ENCODE measurements around the gene PADI1.
A peak's percentile ranks its signal among the peaks of the same experiment; 100 is the strongest.

Gene PADI1

DNA sequence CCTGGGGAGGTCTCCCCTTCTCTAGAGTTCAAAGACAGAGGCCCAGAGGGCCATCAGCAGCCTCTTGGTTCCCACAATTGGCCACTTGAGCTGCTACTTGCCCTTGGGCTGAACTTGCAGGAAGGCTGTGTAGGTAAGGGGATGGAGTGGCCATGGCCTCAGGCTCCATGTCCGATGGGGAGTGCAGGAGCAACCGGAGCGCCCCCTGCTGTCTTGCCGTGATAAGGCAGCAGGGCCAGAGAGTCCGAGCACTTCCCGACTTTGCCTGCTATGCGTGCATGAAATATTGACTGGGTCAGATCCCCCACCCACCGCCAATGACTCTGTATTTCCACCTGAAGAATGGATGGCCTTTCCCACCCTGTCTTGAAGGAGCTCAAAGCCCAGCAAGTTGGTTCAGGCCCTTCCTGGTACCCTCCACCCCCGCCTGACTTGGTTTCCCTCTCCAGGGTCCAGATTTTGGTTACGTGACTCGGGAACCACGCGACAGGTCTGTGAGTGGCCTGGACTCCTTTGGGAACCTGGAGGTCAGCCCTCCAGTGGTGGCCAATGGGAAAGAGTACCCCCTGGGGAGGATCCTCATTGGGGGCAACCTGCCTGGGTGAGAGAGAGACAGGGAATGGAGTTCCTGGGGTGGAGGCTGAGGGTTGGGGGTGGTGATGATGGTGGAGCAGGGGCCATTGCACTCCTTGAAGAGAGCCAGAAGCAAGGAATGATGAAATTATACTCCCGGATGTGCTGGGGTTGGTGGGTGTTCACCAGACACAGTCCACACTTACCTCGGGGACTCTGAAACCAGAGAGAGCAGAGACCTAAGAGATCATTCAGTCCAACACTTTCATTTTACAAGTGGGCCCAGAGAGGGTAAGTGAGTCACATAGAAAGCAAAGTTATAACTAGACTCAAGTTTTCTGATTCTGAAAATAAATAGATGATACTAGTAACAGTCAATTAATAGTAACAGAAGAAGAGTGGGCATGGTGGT is 69.5 kb downstream of the PADI1 start:
- peak; percentile 51 for DNase-seq

DNA sequence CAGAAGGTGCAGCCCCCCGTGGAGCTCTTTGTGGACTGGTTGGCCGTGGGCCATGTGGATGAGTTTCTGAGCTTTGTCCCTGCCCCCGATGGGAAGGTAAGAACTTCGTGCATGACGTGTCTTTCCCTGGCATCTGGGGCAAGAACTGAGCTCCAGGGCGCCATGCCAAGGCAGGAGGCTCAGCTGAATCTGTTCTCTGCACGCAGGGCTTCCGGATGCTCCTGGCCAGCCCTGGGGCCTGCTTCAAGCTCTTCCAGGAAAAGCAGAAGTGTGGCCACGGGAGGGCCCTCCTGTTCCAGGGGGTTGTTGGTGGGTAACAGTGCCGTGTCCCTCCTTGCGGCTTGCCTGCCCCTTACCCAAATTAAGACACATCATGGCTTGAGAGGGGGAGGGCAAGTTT is 71.6 kb downstream of the PADI1 start:
- peak; percentile 29 for DNase-seq

DNA sequence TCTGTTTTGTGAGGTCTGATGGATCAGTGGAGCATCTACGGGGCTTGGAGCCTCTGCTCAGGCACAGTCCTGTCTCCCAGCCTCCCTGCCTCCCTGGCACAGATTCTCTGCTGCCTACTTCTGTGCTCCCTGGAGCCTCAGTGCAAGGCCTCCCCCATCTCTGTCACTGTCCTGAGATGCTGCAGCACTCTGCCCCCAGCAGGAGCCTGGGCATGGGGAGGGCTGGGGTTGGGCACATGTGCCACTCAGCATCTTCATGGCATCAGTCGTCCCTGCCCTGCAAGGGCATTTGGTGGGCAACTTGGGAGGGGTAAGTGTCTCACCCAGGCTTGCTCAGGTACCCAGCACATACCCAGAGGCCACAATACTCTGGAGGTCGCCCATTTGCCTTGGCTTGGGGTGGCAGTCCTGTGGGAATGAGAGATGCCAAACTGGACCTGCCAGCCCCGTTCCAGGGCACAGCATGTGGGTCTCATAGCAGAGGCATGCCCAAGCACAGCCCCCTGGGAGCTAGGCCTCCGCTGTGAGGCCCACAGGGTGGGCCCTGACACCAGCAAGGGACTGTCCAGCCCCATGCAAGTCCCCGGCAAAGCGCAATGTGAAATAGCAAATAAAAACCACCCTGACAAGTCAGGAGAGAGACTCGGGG is 72.7 kb downstream of the PADI1 start:
- DNase-seq, result no peak

DNA sequence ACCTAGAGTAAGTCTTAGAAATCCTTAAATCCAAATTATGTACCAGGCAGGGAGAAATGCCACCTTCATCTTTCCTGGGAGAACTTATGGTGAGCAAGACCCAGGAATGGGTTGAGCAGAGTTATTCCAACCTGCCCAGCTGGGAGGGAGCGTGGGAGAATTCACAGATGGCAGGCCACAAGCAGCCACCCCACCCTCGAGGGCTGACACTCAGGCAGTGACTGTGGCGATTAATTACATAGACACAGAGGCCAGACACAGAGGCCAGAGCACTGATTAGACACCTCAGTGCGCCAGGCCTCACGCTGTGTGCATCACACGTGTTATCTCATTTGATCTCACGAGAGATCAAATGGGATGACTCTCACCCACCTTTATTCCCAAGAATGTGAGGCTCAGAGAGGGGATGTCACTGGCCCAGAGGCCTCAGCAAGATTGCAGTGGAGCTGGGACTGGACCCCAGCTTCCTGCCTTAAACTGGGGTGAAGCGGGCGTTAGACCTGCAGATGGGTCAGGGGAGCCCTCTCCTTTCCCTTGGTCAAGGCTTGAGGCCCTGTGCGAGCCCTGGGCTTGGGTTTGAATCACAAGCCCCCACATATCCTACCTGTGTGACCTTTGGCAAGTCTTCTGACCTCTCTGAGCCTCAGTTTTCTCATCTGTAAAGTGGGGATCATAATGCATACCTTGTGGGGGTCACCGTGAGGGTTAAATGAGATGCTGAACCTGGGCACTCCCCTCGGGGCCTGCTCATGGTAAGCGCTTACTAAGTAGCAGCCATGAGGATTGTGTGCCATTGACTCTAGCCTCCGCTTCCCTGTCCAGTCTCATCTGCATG is 74.3 kb downstream of the PADI1 start:
- DNase-seq, result no peak

DNA sequence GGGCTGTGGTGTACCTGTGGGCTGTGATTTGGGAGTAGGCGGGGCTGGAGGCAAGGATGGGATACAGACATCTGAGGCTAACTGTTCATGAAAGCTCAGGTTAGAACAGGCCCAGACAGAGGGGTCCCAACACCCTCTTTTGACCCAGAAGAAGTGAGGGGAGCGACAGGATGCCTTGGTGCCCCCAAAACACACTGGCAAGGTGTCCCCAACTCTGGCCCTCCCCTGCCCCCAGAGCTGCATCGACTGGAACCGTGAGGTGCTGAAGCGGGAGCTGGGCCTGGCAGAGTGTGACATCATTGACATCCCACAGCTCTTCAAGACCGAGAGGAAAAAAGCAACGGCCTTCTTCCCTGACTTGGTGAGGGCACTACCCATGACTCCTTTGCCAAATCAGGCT is 75.5 kb downstream of the PADI1 start:
- DNase-seq, result no peak

DNA sequence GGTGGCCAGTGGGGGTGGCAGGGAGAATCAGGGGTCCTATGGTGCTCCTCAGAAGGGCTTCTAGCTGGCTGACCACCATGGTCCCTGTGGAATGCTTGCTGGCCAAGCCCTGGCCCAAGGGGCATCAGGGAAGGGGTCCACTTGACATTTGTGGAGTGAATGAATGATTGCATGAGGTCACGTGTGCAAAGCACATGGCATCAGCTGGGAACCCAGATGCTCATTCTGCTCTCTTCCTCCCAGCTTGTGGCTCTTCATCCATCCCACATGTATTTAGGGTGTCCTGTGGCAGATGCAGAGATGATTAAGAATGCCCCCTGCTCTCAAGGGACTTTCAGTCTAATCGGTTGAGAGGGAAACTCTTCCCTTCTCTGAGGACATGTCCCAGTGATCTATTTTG is 76.0 kb downstream of the PADI1 start:
- DNase-seq, result no peak

DNA sequence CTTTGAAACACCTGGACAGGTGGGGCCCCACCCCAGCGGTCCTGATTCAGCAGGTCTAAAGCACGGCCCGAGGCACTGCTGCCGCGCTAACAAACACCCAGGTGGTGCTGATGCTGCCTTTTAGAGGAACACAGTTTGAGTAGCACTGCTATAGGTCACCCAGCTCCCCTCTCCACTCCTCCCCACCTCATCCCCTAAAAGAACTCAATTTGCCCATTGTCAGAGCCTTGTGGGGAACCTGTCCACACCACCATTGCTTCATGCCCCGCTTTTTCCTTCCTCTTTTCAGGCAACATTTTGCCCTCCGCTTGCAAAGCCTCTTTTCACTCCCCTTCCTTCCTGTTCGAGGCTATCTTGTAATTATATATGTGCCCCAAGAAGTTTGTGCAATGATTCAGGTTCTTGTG is 76.8 kb downstream of the PADI1 start:
- DNase-seq, result no peak

DNA sequence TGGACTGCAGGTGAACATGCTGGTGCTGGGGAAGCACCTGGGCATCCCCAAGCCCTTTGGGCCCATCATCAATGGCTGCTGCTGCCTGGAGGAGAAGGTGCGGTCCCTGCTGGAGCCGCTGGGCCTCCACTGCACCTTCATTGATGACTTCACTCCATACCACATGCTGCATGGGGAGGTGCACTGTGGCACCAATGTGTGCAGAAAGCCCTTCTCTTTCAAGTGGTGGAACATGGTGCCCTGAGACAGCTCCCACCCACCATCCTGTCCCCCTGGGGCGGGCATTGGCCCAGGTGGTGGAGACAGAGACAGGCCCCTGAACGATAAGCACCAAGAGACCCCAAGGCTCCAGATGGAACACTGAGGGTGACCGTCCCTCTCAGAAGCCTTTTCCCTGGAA is 77.9 kb downstream of the PADI1 start:
- no peak for DNase-seq

DNA sequence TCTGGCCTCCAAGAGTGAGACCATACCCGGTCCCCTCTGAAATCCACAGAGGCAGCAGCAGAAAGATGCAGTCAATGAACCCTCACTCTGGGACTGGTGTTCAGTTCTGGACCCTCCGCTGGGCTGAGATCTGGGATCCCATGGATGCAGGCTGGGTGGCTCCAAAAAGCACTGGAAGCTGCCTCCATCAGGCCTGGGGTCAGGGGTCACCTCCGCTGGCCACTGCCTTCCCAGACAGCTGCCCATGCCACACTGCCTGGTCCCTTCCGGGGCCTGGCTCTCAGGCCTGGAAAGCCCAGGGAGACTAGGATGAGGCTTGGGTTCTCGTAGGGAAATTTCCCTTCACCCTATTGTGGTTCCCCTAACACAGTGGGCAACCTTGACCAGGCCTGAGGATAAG is 81.7 kb downstream of the PADI1 start:
- DNase-seq, result no peak

DNA sequence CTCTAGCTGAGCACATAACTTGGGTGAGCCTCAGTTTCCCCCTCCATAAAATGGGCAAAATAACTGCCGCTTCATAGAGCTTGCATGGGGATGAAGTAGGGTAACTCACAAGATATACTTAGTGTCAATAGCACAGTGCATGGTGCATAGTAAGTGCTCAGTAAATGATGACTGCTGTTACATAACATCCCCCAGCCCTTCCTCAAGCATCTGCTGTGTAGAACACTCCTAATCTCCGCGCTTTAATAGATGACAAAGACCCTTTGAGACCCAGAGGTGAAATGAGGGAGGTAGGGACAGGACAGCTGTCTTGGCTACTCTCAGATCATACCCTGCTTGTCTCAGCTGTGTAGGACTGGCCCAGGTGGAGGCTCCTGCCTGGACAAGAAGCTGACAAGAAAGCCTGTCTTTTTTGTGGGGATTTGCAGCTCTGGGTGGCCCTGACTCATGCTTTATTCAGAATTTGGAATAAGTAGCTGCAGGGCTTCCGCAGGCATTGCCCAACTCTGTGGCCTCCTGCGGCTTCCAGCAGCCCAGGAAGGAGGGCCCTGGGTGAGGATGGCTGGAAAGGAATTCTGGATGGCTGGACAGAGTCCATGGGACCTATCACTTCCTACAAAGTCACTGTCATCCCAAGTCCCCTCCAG is 82.3 kb downstream of the PADI1 start:
- peak; percentile 85 for DNase-seq

DNA sequence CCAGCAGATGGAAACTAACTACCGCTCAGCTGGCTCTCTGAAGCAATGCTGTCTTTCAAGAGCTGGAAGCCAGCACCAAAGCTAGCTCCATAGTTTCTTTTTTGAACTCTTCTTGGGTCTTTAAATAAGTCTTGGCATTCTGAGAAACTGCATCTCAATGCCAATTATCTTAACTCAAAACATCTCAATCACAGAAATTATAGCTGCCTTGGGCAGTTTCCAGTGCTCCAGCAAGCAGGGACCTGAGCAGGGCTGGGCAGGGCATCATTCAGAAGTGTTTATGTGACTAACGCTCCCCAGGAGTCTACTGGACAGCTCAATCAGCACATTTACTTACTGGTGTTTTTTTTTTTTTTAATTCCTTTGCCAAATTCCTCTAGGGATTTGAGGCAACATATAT is 84.8 kb downstream of the PADI1 start:
- DNase-seq, result peak; percentile 72

DNA sequence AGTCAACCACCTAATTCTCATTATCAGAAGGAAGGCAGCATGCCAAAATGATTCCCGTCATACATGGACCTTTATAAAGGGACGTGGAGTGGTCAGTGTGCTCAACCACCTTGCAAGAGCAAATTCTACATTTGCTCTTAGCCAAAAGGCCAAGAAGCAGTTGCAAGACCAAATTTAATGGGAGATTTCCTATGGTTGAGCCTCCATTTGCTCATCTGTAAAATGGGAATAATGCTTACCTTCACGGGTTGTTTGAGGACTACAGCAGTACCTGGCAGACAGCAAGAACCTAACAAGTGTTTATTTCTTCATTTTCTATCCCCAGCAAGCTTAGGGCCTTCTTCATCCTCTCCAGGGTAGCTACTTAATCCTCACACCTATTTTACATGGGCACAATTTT is 85.6 kb downstream of the PADI1 start:
- no peak for DNase-seq

DNA sequence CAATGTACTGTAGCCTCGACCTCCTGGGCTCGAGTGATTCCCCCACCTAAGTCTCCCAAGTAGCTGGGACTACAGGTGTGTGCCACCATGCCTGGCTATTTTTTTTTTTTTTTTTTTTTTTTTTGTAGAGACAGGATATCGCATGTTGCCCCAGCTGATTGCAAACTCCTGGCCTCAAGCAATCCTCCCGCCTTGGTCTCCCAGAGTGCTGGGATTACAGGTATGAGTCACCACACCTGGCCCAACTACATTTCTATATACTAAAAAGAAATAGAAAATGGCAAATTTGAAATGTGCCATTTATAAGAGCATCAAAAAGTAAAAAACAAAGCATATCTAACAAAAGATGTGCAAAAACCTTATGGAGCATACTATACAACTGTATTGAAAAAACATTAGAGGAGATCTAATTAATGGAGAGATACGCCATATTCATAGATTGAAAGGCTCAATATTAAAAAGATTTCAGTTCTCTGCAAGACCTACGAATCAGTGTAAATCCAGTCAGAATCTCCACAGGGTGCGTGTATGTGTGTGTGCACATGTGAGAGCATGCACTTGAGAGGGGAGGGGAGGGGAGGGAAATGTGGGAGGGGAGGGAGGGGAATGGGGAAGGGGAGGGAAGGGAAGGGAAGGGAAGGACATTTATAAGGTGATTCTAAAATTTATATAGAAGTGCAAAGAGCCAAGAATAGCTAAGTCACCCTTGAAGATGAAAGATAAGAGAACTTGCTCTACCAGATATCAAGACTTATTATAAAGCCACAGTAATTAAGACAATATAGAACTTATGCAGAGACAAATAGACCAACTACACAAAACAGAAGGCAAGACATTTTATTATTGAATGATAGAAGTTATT is 87.6 kb downstream of the PADI1 start:
- DNase-seq, result no peak

DNA sequence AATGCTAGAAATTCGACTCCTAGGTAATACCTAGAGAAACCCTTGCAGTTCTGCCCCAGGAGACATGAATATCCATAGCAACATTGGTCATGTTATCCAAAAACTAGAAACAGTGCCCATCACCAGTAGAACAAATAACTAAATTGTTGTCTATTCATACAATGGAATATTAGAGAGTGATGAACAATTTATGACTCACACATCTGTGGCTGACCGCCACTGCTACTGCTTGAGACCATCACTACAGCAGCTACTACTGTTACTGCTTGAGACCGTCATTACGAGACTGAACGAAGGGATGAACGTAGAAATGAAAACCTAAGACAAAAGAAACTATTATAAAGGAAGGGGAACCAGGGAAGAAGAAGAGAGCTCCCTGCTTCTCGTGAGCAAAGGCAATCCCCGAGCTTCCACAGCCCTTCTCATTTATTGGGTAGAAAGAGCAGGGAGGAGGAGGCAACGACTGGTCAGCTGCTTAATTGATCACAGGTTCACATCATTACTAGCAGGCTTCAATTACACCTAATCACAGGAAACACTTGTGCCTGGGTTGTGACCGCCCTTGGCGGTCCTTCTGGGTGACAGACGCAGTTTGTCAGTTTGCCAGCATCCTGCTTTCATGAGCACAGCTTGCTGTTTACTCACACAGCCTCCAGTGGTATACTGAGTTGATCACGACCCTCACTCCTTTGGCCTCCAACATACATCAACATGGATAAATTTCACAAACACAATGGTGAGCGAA is 88.9 kb downstream of the PADI1 start:
- no peak for DNase-seq

DNA sequence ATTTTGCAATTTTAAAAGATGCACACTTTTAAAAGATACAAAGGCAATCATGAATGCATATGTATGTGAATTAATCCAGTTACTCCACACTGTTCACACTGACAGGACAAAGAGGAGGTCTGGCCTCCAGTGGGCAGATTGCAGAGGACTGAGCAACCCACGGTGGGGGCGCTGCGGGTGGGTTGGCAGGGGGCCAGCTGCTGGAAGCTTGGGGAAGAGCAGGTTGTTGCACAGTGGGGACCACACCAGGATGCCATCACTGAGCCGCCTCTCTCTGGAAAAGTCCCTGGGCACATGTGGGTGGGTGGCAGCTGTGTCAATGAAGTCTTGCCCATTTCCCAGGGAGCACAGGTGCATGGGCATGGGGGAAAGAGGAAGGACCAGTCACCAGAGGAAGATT is 90.4 kb downstream of the PADI1 start:
- DNase-seq, result no peak
